ENCODE measurements around the gene MPP2. TPM values are rescaled to one million over a fixed set of nuclear protein-coding genes. Genes with fewer than 3 reads are reported as not detected.

Gene MPP2
- total and polyA plus RNA-seq, 2 donors from 2014 or later, result 1.2 to 2.7 TPM

GRCh38 chr17:43852571-43852970 lies 54.8 kb downstream of the MPP2 start:
- DNase-seq, result peak in 1 of 5 donors; percentile 36
- intact Hi-C loops (cut with DNase I), result no loop called here
- Histone ChIP-seq H3K9ac (ENCODE audit: low read length in 3 of 3) (no peak overlapping the region), H3K4me3 (ENCODE audit: low read length in 3 of 3) (no peak overlapping the region), H3K9me3 (ENCODE audit: control insufficient read depth in 2 of 3, insufficient read depth in 1 of 3, low read length in 3 of 3) (no peaks in the 10 kb centered on the region), H3K36me3 (ENCODE audit: control insufficient read depth in 2 of 3, insufficient read depth in 3 of 3, low read length in 3 of 3) (no peaks in the 10 kb centered on the region), H3K27ac (ENCODE audit: low read depth in 2 of 2, low read length in 2 of 2) (no peak overlapping the region), H3K4me1 (ENCODE audit: control insufficient read depth in 2 of 3, insufficient read depth in 2 of 3, low read depth in 1 of 3, low read length in 3 of 3) (no peaks in the 10 kb centered on the region), H3K27me3 (ENCODE audit: control insufficient read depth, insufficient read depth, low read length) (no peaks in the 10 kb centered on the region)
- no peak for TF ChIP-seq CTCF (IDR thresholded peaks at IDR 0.05; ENCODE audit: borderline replicate concordance, extremely low read depth, insufficient read depth)
- FAIRE-seq, result no peak

GRCh38 chr17:43849116-43849515 lies 58.2 kb downstream of the MPP2 start:
- Histone ChIP-seq H3K9me3 (ENCODE audit: control insufficient read depth in 2 of 3, insufficient read depth in 1 of 3, low read length in 3 of 3) (no peaks in the 10 kb centered on the region), H3K27ac (ENCODE audit: low read depth in 2 of 2, low read length in 2 of 2) (no peak overlapping the region), H3K4me1 (ENCODE audit: control insufficient read depth in 2 of 3, insufficient read depth in 2 of 3, low read depth in 1 of 3, low read length in 3 of 3) (peaks cover 3 to 5% (median 5%) of the 10 kb centered on the region in 3 donors), H3K27me3 (ENCODE audit: control insufficient read depth, insufficient read depth, low read length) (no peaks in the 10 kb centered on the region), H3K36me3 (ENCODE audit: control insufficient read depth in 2 of 3, insufficient read depth in 3 of 3, low read length in 3 of 3) (no peaks in the 10 kb centered on the region), H3K4me3 (ENCODE audit: low read length in 3 of 3) (no peak overlapping the region), H3K9ac (ENCODE audit: low read length in 3 of 3) (no peak overlapping the region)
- no peak for TF ChIP-seq CTCF (IDR thresholded peaks at IDR 0.05; ENCODE audit: borderline replicate concordance, extremely low read depth, insufficient read depth)
- FAIRE-seq (no peak), DNase-seq (peak in 1 of 5 donors; percentile 57)
- intact Hi-C loops (cut with DNase I), result loop anchor here (10.0 kb wide), 1 partner anchor 64 kb away; the partner anchor contains the start of gene CFAP97D1

- Histone ChIP-seq H3K4me3 (ENCODE audit: low read length in 3 of 3) (no peak overlapping the region), H3K9me3 (ENCODE audit: control insufficient read depth in 2 of 3, insufficient read depth in 1 of 3, low read length in 3 of 3) (no peaks in the 10 kb centered on the region), H3K4me1 (ENCODE audit: control insufficient read depth in 2 of 3, insufficient read depth in 2 of 3, low read depth in 1 of 3, low read length in 3 of 3) (peaks cover 3 to 5% (median 5%) of the 10 kb centered on the region in 3 donors), H3K27me3 (ENCODE audit: control insufficient read depth, insufficient read depth, low read length) (no peaks in the 10 kb centered on the region), H3K27ac (ENCODE audit: low read depth in 2 of 2, low read length in 2 of 2) (no peak overlapping the region), H3K9ac (ENCODE audit: low read length in 3 of 3) (no peak overlapping the region), H3K36me3 (ENCODE audit: control insufficient read depth in 2 of 3, insufficient read depth in 3 of 3, low read length in 3 of 3) (no peaks in the 10 kb centered on the region)
- no peak for DNase-seq
- no peak for TF ChIP-seq CTCF (IDR thresholded peaks at IDR 0.05; ENCODE audit: borderline replicate concordance, extremely low read depth, insufficient read depth)
- FAIRE-seq, result no peak
- intact Hi-C loops (cut with DNase I), result loop anchor here (10.0 kb wide), 1 partner anchor 64 kb away; the partner anchor contains the start of gene CFAP97D1
Measured at GRCh38 chr17:43848601-43849000, 58.7 kb downstream of the MPP2 start.

GRCh38 chr17:43846963-43847371 lies 60.4 kb downstream of the MPP2 start, which contains the start of gene CD300LG:
CD300LG (plus strand) TSS chr17:43847176; CDS start chr17:43847217, 41 bp downstream.
- FAIRE-seq, result no peak

More at GRCh38 chr17:43846963-43847371, 60.4 kb downstream of the MPP2 start, which contains the start of gene CD300LG:
- no peaks in the 10 kb centered on the region for H3K36me3 ChIP-seq (ENCODE audit: control insufficient read depth in 2 of 3, insufficient read depth in 3 of 3, low read length in 3 of 3)
- DNase-seq, result peak in 3 of 5 donors; percentile 27 to 71 (median 46)
- intact Hi-C loops (cut with DNase I), result loop anchor here (10.0 kb wide), 1 partner anchor 62 kb away; the partner anchor contains the start of gene CFAP97D1
- H3K9me3 ChIP-seq (ENCODE audit: control insufficient read depth in 2 of 3, insufficient read depth in 1 of 3, low read length in 3 of 3), result no peaks in the 10 kb centered on the region
- no peaks in the 10 kb centered on the region for H3K27me3 ChIP-seq (ENCODE audit: control insufficient read depth, insufficient read depth, low read length)
- H3K9ac ChIP-seq (ENCODE audit: low read length in 3 of 3), result peak within 1 kb of the TSS in 1 of 3 donors; percentile 57
- H3K27ac ChIP-seq (ENCODE audit: low read depth in 2 of 2, low read length in 2 of 2), result peak within 1 kb of the TSS in 1 of 2 donors; percentile 48
- TF ChIP-seq CTCF (IDR thresholded peaks at IDR 0.05; ENCODE audit: borderline replicate concordance, extremely low read depth, insufficient read depth), result no peak
- peaks cover 3 to 5% (median 5%) of the 10 kb centered on the region in 3 donors for H3K4me1 ChIP-seq (ENCODE audit: control insufficient read depth in 2 of 3, insufficient read depth in 2 of 3, low read depth in 1 of 3, low read length in 3 of 3)
- H3K4me3 ChIP-seq (ENCODE audit: low read length in 3 of 3), result peak within 1 kb of the TSS in 1 of 3 donors; percentile 5
